PC-9 (cell line): ENCODE measurements around the gene DDX39A.

Experiments
- CTCF ChIP-seq: fragments of 200-600 bp; sonication (generic); conservative IDR thresholded peaks from 2 replicates; pipeline ENCODE4 v1.6.1; 2017; ENCODE audit warnings: mixed run types, antibody characterized with exemption, mild to moderate bottlenecking, moderate library complexity
- EZH2 ChIP-seq: fragments of 200-600 bp; sonication (generic); IDR thresholded peaks from 2 replicates; pipeline ENCODE4 v1.8.0; 2017; ENCODE audit warnings: antibody characterized with exemption, low read depth

GRCh38 chr19:14416817-14417231 lies 2.3 kb downstream of the DDX39A start:
- TF ChIP-seq CTCF: no peak
- TF ChIP-seq EZH2: no peak
